ENCODE measurements around the gene MAD1L1. TPM values are rescaled to one million over a fixed set of nuclear protein-coding genes. Genes with fewer than 3 reads are reported as not detected.
A peak's percentile ranks its signal among the peaks of the same experiment; 100 is the strongest.

Gene MAD1L1
- total RNA-seq, 1 experiment from 2014 or later = 43.8 TPM

DNA sequence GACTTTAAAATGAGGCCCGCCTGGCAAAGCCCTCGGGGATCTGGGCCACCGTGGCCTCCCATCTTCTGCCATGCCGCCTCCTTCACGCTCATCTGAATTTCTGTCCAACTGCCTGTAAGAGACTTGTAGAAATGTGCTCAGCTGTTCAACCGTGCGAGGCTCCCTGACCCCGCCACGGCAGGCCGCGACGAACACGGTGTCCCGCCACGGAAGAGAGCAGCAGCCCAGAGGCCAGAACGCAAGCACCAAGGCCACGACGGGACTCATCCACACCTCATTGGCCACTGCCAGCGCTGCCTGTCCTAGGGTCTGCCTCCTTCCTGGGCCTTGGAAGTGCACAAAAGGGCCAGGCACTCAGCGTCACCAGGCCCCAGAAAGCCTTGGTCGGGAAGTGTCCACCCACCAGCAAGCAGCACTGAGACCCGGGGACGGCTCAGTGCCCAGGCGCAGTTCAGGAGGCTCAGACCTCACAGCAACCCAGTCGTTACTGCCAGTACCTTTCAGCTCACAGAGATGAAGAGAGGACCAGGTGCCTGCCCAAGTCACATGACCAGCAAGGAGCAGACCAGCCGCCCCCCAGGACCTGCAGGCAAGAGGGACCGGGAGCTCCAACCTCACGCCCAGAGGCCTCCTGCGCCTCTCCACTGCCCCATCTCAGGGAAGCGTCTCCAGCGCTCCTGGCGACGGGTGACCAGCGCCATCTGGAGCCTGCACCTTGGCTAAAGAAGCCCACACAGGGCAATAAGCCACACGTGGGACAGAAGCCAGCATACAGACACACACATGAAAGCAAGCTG, 85.9 kb downstream of the MAD1L1 start (continued):
- TF ChIP-seq, protein P1, sequence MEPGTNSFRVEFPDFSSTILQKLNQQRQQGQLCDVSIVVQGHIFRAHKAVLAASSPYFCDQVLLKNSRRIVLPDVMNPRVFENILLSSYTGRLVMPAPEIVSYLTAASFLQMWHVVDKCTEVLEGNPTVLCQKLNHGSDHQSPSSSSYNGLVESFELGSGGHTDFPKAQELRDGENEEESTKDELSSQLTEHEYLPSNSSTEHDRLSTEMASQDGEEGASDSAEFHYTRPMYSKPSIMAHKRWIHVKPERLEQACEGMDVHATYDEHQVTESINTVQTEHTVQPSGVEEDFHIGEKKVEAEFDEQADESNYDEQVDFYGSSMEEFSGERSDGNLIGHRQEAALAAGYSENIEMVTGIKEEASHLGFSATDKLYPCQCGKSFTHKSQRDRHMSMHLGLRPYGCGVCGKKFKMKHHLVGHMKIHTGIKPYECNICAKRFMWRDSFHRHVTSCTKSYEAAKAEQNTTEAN (CRISPR knock-in tag; IDR thresholded peaks at IDR 0.05) = no peak
- TF ChIP-seq ESRRA (CRISPR knock-in tag; IDR thresholded peaks at IDR 0.05; ENCODE audit: borderline replicate concordance) = no peak
- TF ChIP-seq FOXK1 (CRISPR knock-in tag; IDR thresholded peaks at IDR 0.05) = no peak
- TF ChIP-seq NR1H2 (CRISPR knock-in tag; IDR thresholded peaks at IDR 0.05) = no peak
- no peak for TF ChIP-seq RORB (CRISPR knock-in tag; IDR thresholded peaks at IDR 0.05)
- TF ChIP-seq NFATC4 (CRISPR knock-in tag; IDR thresholded peaks at IDR 0.05) = no peak
- TF ChIP-seq, protein P2, sequence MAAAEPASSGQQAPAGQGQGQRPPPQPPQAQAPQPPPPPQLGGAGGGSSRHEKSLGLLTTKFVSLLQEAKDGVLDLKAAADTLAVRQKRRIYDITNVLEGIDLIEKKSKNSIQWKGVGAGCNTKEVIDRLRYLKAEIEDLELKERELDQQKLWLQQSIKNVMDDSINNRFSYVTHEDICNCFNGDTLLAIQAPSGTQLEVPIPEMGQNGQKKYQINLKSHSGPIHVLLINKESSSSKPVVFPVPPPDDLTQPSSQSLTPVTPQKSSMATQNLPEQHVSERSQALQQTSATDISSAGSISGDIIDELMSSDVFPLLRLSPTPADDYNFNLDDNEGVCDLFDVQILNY (CRISPR knock-in tag; IDR thresholded peaks at IDR 0.05) = no peak
- TF ChIP-seq, protein P3, sequence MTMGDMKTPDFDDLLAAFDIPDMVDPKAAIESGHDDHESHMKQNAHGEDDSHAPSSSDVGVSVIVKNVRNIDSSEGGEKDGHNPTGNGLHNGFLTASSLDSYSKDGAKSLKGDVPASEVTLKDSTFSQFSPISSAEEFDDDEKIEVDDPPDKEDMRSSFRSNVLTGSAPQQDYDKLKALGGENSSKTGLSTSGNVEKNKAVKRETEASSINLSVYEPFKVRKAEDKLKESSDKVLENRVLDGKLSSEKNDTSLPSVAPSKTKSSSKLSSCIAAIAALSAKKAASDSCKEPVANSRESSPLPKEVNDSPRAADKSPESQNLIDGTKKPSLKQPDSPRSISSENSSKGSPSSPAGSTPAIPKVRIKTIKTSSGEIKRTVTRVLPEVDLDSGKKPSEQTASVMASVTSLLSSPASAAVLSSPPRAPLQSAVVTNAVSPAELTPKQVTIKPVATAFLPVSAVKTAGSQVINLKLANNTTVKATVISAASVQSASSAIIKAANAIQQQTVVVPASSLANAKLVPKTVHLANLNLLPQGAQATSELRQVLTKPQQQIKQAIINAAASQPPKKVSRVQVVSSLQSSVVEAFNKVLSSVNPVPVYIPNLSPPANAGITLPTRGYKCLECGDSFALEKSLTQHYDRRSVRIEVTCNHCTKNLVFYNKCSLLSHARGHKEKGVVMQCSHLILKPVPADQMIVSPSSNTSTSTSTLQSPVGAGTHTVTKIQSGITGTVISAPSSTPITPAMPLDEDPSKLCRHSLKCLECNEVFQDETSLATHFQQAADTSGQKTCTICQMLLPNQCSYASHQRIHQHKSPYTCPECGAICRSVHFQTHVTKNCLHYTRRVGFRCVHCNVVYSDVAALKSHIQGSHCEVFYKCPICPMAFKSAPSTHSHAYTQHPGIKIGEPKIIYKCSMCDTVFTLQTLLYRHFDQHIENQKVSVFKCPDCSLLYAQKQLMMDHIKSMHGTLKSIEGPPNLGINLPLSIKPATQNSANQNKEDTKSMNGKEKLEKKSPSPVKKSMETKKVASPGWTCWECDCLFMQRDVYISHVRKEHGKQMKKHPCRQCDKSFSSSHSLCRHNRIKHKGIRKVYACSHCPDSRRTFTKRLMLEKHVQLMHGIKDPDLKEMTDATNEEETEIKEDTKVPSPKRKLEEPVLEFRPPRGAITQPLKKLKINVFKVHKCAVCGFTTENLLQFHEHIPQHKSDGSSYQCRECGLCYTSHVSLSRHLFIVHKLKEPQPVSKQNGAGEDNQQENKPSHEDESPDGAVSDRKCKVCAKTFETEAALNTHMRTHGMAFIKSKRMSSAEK (CRISPR knock-in tag; IDR thresholded peaks at IDR 0.05; ENCODE audit: borderline replicate concordance) = no peak
- TF ChIP-seq RELA (CRISPR knock-in tag; IDR thresholded peaks at IDR 0.05; ENCODE audit: borderline replicate concordance) = no peak

DNA sequence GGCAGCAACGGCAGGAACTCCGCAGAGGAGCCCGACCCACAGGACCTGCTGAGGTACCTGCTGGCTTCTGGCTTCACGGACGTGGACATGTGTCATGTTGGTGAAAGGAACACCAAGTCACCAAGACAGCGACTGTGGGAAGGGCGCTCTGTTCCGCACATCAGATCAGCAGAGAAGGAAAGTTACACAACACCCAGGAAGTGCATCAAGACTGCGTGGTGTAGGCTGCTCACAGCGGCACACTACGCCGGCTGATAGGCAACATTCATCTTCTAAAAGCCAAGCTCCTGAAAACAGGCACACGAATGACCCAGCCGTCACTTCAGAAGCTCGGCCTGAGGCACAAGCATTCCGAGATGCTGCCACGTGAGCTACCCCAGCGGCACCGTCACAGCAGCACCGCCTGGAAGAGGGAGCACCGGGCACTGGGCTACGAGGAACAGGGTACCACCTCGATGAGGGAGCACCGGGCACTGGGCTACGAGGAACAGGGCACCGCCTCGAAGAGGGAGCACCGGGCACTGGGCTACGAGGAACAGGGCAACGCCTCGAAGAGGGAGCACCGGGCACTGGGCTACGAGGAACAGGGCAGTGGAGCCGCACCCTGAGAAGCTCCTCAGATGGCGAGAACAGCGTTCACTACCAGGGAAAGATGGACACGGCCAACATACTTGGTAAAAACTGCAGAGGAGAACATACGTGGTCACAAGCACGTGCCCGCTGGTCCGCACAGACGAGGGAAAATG, 86.7 kb downstream of the MAD1L1 start:
- Mint-ChIP-seq H3K36me3 (peaks cover 15% of the 10 kb centered on the region), H3K9me3 (no peaks in the 10 kb centered on the region), H3K4me3 (no peak overlapping the region), H3K27me3 (ENCODE audit: low read depth) (no peaks in the 10 kb centered on the region), H3K4me1 (peaks cover 8% of the 10 kb centered on the region), H3K27ac (peak overlapping the region; percentile 64)
- CTCF ChIA-PET = interaction anchor here (0.5 to 1.5 kb wide), 3 partner anchors 175 to 321 kb away, joined by 3 to 6 read pairs (median 3); no protein-coding TSS in a partner anchor
- POLR2A ChIA-PET = no interaction called here
- DNase-seq (ENCODE audit: low spot score) (no peak), ATAC-seq (no peak)
- TF ChIP-seq, protein P4, sequence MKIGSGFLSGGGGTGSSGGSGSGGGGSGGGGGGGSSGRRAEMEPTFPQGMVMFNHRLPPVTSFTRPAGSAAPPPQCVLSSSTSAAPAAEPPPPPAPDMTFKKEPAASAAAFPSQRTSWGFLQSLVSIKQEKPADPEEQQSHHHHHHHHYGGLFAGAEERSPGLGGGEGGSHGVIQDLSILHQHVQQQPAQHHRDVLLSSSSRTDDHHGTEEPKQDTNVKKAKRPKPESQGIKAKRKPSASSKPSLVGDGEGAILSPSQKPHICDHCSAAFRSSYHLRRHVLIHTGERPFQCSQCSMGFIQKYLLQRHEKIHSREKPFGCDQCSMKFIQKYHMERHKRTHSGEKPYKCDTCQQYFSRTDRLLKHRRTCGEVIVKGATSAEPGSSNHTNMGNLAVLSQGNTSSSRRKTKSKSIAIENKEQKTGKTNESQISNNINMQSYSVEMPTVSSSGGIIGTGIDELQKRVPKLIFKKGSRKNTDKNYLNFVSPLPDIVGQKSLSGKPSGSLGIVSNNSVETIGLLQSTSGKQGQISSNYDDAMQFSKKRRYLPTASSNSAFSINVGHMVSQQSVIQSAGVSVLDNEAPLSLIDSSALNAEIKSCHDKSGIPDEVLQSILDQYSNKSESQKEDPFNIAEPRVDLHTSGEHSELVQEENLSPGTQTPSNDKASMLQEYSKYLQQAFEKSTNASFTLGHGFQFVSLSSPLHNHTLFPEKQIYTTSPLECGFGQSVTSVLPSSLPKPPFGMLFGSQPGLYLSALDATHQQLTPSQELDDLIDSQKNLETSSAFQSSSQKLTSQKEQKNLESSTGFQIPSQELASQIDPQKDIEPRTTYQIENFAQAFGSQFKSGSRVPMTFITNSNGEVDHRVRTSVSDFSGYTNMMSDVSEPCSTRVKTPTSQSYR (CRISPR knock-in tag; IDR thresholded peaks at IDR 0.05) = no peak
- TF ChIP-seq, protein P5, sequence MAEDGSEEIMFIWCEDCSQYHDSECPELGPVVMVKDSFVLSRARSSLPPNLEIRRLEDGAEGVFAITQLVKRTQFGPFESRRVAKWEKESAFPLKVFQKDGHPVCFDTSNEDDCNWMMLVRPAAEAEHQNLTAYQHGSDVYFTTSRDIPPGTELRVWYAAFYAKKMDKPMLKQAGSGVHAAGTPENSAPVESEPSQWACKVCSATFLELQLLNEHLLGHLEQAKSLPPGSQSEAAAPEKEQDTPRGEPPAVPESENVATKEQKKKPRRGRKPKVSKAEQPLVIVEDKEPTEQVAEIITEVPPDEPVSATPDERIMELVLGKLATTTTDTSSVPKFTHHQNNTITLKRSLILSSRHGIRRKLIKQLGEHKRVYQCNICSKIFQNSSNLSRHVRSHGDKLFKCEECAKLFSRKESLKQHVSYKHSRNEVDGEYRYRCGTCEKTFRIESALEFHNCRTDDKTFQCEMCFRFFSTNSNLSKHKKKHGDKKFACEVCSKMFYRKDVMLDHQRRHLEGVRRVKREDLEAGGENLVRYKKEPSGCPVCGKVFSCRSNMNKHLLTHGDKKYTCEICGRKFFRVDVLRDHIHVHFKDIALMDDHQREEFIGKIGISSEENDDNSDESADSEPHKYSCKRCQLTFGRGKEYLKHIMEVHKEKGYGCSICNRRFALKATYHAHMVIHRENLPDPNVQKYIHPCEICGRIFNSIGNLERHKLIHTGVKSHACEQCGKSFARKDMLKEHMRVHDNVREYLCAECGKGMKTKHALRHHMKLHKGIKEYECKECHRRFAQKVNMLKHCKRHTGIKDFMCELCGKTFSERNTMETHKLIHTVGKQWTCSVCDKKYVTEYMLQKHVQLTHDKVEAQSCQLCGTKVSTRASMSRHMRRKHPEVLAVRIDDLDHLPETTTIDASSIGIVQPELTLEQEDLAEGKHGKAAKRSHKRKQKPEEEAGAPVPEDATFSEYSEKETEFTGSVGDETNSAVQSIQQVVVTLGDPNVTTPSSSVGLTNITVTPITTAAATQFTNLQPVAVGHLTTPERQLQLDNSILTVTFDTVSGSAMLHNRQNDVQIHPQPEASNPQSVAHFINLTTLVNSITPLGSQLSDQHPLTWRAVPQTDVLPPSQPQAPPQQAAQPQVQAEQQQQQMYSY (CRISPR knock-in tag; IDR thresholded peaks at IDR 0.05) = no peak
- TF ChIP-seq, protein P6, sequence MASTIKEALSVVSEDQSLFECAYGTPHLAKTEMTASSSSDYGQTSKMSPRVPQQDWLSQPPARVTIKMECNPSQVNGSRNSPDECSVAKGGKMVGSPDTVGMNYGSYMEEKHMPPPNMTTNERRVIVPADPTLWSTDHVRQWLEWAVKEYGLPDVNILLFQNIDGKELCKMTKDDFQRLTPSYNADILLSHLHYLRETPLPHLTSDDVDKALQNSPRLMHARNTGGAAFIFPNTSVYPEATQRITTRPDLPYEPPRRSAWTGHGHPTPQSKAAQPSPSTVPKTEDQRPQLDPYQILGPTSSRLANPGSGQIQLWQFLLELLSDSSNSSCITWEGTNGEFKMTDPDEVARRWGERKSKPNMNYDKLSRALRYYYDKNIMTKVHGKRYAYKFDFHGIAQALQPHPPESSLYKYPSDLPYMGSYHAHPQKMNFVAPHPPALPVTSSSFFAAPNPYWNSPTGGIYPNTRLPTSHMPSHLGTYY (CRISPR knock-in tag; IDR thresholded peaks at IDR 0.05) = no peak
- TF ChIP-seq ELF4 (CRISPR knock-in tag; IDR thresholded peaks at IDR 0.05; ENCODE audit: low read depth) = no peak
- TF ChIP-seq MXD4 (CRISPR knock-in tag; IDR thresholded peaks at IDR 0.05; ENCODE audit: borderline replicate concordance) = no peak
- no peak for TF ChIP-seq ZNF416 (CRISPR knock-in tag; IDR thresholded peaks at IDR 0.05)
- TF ChIP-seq NR2C2 (CRISPR knock-in tag; IDR thresholded peaks at IDR 0.05) = no peak
- TF ChIP-seq, protein P7, sequence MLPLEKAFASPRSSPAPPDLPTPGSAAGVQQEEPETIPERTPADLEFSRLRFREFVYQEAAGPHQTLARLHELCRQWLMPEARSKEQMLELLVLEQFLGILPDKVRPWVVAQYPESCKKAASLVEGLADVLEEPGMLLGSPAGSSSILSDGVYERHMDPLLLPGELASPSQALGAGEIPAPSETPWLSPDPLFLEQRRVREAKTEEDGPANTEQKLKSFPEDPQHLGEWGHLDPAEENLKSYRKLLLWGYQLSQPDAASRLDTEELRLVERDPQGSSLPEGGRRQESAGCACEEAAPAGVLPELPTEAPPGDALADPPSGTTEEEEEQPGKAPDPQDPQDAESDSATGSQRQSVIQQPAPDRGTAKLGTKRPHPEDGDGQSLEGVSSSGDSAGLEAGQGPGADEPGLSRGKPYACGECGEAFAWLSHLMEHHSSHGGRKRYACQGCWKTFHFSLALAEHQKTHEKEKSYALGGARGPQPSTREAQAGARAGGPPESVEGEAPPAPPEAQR (CRISPR knock-in tag; IDR thresholded peaks at IDR 0.05) = no peak
- TF ChIP-seq CBFB (CRISPR knock-in tag; IDR thresholded peaks at IDR 0.05; ENCODE audit: low read depth) = no peak
